ENCODE data around the gene CIRBP. TPM values are rescaled to one million over a fixed set of nuclear protein-coding genes. Genes with fewer than 3 reads are reported as not detected.

Gene CIRBP
- total RNA-seq, 1 experiment from 2014 or later: 263 TPM

DNA sequence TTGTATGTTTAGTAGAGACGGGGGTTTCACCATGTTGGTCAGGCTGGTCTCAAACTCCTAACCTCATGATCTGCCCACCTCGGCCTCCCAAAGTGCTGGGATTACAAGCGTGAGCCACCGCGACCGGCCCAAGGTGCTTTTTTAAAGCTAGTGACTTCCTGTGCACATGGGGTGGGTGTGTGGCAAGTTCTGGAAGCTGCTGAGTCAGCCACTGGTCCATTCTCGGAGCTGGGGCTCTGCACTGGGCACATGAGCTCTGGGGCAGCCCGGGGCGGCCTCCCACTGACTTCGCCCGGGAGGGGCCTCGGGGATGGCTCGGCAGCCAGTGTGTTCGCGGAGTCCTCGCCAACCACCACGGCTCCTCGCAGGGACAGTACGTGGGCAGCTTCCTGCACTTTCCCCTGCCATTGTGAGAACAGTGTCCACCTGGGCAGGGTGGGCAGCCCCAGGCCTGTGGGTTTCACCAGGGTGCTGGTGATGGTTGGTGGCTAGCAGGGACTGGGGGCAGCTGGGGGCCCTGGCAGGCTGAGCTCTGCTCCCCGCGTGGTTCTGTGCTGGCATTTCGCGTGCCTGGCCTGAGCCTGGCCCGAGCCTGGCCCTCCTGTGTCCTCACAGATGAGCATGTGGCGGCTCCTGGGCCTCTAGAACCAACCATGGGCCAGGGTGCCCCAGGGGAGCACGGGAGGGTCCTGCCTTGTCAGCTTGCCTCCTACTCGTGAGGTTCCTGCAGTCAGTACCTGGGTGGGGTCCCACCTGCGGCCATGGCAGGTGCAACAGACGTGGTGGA lies 43.5 kb upstream of the CIRBP start:
- no peak for DNase-seq
- Mint-ChIP-seq H3K27me3 (ENCODE audit: low read depth) (no peaks in the 10 kb centered on the region), H3K4me3 (no peak overlapping the region), H3K36me3 (ENCODE audit: insufficient read depth in 1 of 3, low read depth in 3 of 3) (peaks cover 2 to 14% (median 7%) of the 10 kb centered on the region in 3 experiments; a peak in 6 of 7 replicates), H3K27ac (no peak overlapping the region; a peak in 1 of 7 replicates), H3K4me1 (no peaks in the 10 kb centered on the region), H3K9me3 (no peaks in the 10 kb centered on the region)
- H4K5ac ChIP-seq (ENCODE audit: insufficient read length, low read depth, low read length): no peak overlapping the region
- H3K14ac ChIP-seq (ENCODE audit: insufficient read depth, low read length): no peak overlapping the region
- H4K91ac ChIP-seq (ENCODE audit: insufficient read length, low read depth, low read length): no peak overlapping the region
- H3K23ac ChIP-seq (ENCODE audit: insufficient read length, low read depth, low read length): no peak overlapping the region
- H2BK5ac ChIP-seq (ENCODE audit: insufficient read length, low read length): no peak overlapping the region
- TF ChIP-seq, protein P1, sequence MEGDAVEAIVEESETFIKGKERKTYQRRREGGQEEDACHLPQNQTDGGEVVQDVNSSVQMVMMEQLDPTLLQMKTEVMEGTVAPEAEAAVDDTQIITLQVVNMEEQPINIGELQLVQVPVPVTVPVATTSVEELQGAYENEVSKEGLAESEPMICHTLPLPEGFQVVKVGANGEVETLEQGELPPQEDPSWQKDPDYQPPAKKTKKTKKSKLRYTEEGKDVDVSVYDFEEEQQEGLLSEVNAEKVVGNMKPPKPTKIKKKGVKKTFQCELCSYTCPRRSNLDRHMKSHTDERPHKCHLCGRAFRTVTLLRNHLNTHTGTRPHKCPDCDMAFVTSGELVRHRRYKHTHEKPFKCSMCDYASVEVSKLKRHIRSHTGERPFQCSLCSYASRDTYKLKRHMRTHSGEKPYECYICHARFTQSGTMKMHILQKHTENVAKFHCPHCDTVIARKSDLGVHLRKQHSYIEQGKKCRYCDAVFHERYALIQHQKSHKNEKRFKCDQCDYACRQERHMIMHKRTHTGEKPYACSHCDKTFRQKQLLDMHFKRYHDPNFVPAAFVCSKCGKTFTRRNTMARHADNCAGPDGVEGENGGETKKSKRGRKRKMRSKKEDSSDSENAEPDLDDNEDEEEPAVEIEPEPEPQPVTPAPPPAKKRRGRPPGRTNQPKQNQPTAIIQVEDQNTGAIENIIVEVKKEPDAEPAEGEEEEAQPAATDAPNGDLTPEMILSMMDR (conservative IDR thresholded peaks at IDR 0.05): no peak
- no peaks in the 10 kb centered on the region for H4K20me1 ChIP-seq (ENCODE audit: control insufficient read depth, insufficient read depth, insufficient read length)
- no peaks in the 10 kb centered on the region for H3K23me2 ChIP-seq (ENCODE audit: insufficient read length, low read depth, low read length, poor library complexity, severe bottlenecking)
- H3K27ac ChIP-seq (ENCODE audit: insufficient read length, low read depth, low read length): no peak overlapping the region
- no peak overlapping the region for H3K18ac ChIP-seq (ENCODE audit: insufficient read length, low read depth, low read length)
- H3K9me3 ChIP-seq (ENCODE audit: control insufficient read depth, low read depth, low read length): no peaks in the 10 kb centered on the region
- H3K9ac ChIP-seq (ENCODE audit: extremely low read depth, insufficient read length, low read length): no peak overlapping the region
- WGBS (ENCODE audit: extremely low coverage, insufficient read length, low lambda C conversion rate): no CpG with 5 or more reads among the region's 29 CpGs
- no peak overlapping the region for H3K4me2 ChIP-seq (ENCODE audit: insufficient read depth, insufficient read length, low read length)
- no peaks in the 10 kb centered on the region for H3K79me2 ChIP-seq (ENCODE audit: insufficient read depth, low read length)
- H2BK20ac ChIP-seq (ENCODE audit: low read depth, low read length, poor library complexity, severe bottlenecking): no peak overlapping the region
- H4K8ac ChIP-seq (replicated peaks; ENCODE audit: insufficient read length, low read depth, low read length): no peak overlapping the region
- no peak overlapping the region for H2BK15ac ChIP-seq (ENCODE audit: low read depth, low read length)
- H3T11ph ChIP-seq (ENCODE audit: low read length): no peak overlapping the region
- no peaks in the 10 kb centered on the region for H3K27me3 ChIP-seq (ENCODE audit: insufficient read depth, low read length)
- no peak overlapping the region for H3K4ac ChIP-seq (ENCODE audit: low read depth, low read length)
- no peaks in the 10 kb centered on the region for H3K4me1 ChIP-seq (ENCODE audit: insufficient read depth, low read length)
- no peaks in the 10 kb centered on the region for H3K79me1 ChIP-seq (ENCODE audit: insufficient read depth, low read depth, low read length, poor library complexity, severe bottlenecking)
- no peak overlapping the region for H3K56ac ChIP-seq (ENCODE audit: insufficient read length, low read depth, low read length)
- no peak overlapping the region for H2BK12ac ChIP-seq (ENCODE audit: insufficient read length, low read depth, low read length)
- H2BK120ac ChIP-seq (ENCODE audit: low read depth, low read length, poor library complexity, severe bottlenecking): no peak overlapping the region
- H2AFZ ChIP-seq (ENCODE audit: low read length): no peak overlapping the region
- H2AK5ac ChIP-seq (ENCODE audit: insufficient read length, low read length): no peak overlapping the region
